Right atrium auricular region (tissue), 2 donors: ENCODE data around the gene TEX22. TPM values are rescaled to one million over a fixed set of nuclear protein-coding genes. Genes with fewer than 3 reads are reported as not detected.

Experiments
- DNase-seq: peaks from one replicate; pipeline ENCODE4 v3.0.0-alpha.2; 2019; ENCODE audit warnings: low spot score
- H3K27ac ChIP-seq, 2 donors: fragments of 200-600 bp; sonication (generic); 1 replicate in 1 of 2; 2 replicates in 1 of 2; pipeline ENCODE4 v1.5.1; 2016 to 2019
- H3K27me3 ChIP-seq, 2 donors: fragments of 200-600 bp; sonication (generic); one replicate each; pipeline versions ENCODE4 v1.5.1 to v1.6.0; 2017 to 2019
- H3K36me3 ChIP-seq: fragments of 200-600 bp; sonication (generic); one replicate; pipeline ENCODE4 v1.5.1; 2016
- H3K4me1 ChIP-seq, 2 donors: fragments of 200-600 bp; sonication (generic); one replicate each; pipeline versions ENCODE4 v1.5.1 to v1.6.0; 2017 to 2019
- H3K4me3 ChIP-seq, 2 donors: fragments of 200-600 bp; sonication (generic); 1 replicate in 1 of 2; 2 replicates in 1 of 2; pipeline ENCODE4 v1.5.1; 2017 to 2019; ENCODE audit warnings: mild to moderate bottlenecking in 1 of 2, moderate library complexity in 1 of 2
- H3K9me3 ChIP-seq, 2 donors: fragments of 200-600 bp; sonication (generic); one replicate each; pipeline ENCODE4 v1.5.1; 2019
- total RNA-seq, 2 donors: library from RNA; depleted of rRNA; stranded (reverse); fragments of >200 nt; gene quantifications; one replicate each; pipeline ENCODE4 v1.1.0, GENCODE V29; 2016
- TF ChIP-seq, protein P1 (sequence below), 2 donors: fragments of 200-600 bp; sonication (generic); IDR thresholded peaks; one replicate each; pipeline ENCODE4 v1.5.1; 2019; ENCODE audit warnings: antibody characterized with exemption in 2 of 2

The TEX22 gene
- total RNA-seq, 2 donors from 2014 or later, result 0.16 TPM; not detected in 1

DNA sequence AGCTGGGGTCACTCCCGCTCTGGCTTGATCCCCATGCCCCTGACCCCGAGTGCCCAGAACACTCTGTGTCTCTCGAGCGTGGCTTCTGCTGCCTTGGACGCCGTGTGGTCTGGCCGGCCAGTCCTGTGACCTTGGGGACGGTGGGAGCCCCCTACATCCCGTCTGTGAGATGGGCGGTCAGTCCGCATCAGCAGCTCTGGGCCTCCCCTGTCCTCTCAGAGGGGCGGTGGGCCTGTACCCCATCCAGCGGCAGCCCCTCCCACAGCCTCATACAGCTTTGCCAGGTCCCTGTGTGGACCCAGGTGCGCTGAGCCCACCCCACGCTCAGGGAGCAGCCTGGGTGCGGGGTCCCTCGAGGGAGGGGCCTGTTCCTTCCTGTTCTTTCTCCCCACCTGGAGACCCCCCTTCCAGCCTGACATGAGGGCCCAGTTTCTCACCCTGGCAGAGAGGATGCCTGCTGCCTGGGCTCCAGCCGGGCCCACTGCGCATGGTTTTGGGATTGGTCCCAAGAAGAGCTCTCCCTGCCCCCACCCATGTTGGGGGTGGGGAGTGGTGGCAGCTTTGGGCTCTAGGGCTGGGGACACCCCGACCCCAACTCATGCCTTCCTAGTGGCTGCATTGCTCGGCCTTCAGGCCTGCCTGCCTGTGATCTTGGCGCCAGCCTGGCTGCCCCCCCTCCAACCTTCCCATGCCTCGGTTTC lies 22.8 kb downstream of the TEX22 start:
- H3K4me1 ChIP-seq, result peaks cover 0 to 45% of the 10 kb centered on the region in 2 donors
- TF ChIP-seq, protein P1, sequence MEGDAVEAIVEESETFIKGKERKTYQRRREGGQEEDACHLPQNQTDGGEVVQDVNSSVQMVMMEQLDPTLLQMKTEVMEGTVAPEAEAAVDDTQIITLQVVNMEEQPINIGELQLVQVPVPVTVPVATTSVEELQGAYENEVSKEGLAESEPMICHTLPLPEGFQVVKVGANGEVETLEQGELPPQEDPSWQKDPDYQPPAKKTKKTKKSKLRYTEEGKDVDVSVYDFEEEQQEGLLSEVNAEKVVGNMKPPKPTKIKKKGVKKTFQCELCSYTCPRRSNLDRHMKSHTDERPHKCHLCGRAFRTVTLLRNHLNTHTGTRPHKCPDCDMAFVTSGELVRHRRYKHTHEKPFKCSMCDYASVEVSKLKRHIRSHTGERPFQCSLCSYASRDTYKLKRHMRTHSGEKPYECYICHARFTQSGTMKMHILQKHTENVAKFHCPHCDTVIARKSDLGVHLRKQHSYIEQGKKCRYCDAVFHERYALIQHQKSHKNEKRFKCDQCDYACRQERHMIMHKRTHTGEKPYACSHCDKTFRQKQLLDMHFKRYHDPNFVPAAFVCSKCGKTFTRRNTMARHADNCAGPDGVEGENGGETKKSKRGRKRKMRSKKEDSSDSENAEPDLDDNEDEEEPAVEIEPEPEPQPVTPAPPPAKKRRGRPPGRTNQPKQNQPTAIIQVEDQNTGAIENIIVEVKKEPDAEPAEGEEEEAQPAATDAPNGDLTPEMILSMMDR (IDR thresholded peaks at IDR 0.05), result no peak
- H3K9me3 ChIP-seq, result no peaks in the 10 kb centered on the region
- H3K4me3 ChIP-seq, result peak overlapping the region; percentile 62 to 69
- H3K27me3 ChIP-seq, result no peaks in the 10 kb centered on the region
- H3K36me3 ChIP-seq, result no peaks in the 10 kb centered on the region
- DNase-seq, result no peak
- peak overlapping the region; percentile 74 to 78 for H3K27ac ChIP-seq

DNA sequence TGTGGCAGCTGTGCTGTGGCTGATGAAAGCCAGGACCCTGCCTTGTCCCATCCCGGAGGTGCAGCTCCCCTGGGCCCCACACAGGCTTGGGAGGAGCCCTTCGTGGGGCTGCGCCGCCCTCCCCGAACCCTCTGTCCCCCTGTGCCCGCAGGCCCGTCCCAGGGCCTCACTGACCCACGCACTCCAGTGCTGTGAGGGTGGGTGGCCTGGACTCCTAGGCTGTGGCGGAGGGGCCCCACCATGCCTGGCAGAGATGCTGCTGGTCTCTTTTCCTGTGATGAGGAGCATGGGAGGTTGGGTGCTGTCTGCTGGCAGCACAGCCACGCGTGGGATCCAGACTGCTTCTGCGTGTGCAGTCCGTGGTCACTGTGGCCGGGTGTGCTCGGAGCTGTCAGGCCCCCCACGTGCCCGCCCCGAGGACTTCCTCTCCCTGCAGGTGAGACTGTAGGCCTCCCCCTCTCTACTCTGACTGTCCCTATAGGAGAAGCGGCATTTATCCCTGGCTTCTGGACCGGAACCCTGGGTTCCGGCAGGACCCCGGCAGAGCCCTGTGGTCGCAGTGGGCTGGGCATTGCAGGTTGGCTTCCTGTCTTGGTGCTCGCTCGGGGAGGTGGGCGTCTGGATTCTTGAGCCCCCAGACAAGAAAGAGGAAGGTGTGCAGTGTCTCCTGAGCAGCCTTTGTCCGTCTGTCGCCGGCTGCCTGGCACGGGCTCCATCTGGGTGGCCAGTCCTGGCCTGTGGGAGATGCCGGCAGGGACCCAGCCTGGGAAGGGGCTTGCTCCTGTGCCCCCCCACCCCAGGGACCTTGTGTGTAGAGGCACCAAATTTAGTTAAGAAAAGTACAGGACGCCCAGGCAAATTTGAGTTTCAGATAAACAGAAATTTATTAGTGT lies 23.6 kb downstream of the TEX22 start:
- peaks cover 0 to 45% of the 10 kb centered on the region in 2 donors for H3K4me1 ChIP-seq
- no peaks in the 10 kb centered on the region for H3K27me3 ChIP-seq
- DNase-seq, result no peak
- H3K4me3 ChIP-seq, result no peak overlapping the region
- peak overlapping the region; percentile 74 to 78 for H3K27ac ChIP-seq
- TF ChIP-seq, protein P1 (IDR thresholded peaks at IDR 0.05), result no peak
- H3K36me3 ChIP-seq, result no peaks in the 10 kb centered on the region
- no peaks in the 10 kb centered on the region for H3K9me3 ChIP-seq

DNA sequence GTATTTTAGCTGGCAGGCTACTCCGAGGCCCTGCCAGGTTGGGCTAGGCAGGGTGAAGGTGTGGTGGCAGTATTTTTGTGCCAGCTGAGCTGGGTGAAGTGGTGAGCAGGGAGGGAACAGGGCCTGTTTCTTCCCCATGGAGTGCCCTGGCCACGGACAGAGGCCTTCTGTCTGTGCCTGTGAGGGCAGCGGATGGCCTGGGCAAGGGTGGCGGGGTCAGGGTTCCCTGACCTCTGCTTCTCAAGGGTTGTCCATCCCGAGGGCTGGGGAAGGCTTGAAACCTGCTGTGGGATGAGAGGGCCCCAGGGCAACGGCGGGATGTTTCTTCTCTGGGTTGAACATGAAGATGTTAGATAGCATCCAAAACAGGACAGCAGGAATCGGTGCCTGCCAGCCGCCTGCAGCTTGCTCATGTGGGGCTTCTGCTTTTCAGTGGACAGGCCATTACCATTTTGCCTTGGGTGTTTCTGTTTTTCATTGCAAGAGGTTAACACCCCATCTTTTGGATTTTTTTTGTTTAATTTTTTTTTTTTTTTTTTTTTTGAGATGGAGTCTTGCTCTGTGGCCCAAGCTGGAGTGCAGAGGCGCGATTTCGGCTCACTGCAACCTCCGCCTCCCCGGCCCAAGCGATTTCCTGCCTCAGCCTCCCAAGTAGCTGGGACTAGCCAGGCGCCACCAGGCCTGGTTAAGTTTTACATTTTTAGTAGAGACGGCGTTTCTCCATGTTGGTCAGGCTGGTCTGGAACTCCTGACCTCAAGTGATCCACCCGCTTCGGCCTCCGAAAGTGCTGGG lies 24.6 kb downstream of the TEX22 start:
- H3K4me3 ChIP-seq, result no peak overlapping the region
- DNase-seq, result no peak
- no peaks in the 10 kb centered on the region for H3K9me3 ChIP-seq
- peak overlapping the region; percentile 74 to 78 for H3K27ac ChIP-seq
- peaks cover 0 to 45% of the 10 kb centered on the region in 2 donors for H3K4me1 ChIP-seq
- no peaks in the 10 kb centered on the region for H3K27me3 ChIP-seq
- no peaks in the 10 kb centered on the region for H3K36me3 ChIP-seq
- TF ChIP-seq, protein P1 (IDR thresholded peaks at IDR 0.05), result no peak

DNA sequence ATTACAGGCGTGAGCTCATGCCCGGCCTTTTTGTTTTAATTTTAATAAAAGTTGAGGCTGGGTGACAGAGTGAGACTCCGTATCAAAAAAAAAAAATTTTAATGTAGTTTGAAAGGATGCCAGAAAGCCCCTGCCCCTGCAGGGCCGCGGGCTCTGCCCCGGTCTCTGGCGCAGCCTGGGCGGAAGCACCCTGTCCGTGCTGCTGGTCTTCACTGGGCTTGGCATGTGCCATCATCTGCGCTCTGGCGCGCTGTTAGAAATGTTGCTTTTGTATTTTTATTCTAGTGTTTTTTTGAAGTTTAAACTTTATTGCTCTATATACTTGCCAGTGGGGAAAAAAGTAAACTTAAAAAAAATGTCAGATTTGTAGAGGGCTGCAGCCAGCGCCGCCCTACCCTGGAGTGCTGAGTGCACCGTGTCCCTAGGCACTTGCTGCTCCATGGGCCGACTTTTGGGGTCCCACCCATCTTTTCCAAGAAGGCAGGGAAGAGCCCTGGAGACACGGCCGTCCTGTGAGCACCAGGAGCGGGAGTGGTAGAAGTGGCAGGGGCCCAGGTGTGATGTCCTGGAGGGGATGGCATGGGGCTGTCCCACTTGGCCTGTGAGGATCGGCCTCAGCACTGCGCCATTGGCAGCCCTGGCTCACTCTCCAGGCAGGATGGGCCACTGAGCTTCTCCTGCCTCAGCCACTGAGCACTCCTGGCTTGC lies 25.3 kb downstream of the TEX22 start:
- H3K4me1 ChIP-seq, result peaks cover 0 to 42% of the 10 kb centered on the region in 2 donors
- no peak overlapping the region for H3K4me3 ChIP-seq
- no peak for DNase-seq
- H3K36me3 ChIP-seq, result no peaks in the 10 kb centered on the region
- no peaks in the 10 kb centered on the region for H3K27me3 ChIP-seq
- TF ChIP-seq, protein P1 (IDR thresholded peaks at IDR 0.05), result no peak
- H3K27ac ChIP-seq, result peak overlapping the region in 1 of 2 donors; percentile 16
- no peaks in the 10 kb centered on the region for H3K9me3 ChIP-seq

DNA sequence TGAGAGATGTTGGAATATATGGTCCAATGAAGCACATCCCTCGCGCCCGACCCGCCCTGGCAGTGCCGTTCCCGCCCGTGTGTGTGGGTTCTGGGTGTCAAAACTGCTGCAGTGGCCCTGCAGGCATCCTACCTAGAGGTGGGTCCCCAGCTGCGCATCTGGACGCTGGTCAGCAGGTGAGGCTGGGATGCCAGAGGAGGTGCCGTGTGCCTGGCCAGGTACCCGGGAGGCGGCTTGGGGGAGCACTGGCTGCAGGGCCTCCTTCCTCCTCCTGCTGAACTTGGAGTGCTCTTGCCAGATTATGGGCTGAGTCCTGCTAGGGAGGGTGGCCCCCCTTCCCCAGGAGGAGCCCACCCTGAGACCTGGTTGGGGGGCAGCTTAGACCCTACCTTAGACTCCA lies 26.5 kb downstream of the TEX22 start:
- Histone ChIP-seq H3K4me3 (no peak overlapping the region), H3K9me3 (no peaks in the 10 kb centered on the region), H3K4me1 (peaks cover 0 to 38% of the 10 kb centered on the region in 2 donors), H3K27ac (no peak overlapping the region), H3K36me3 (no peaks in the 10 kb centered on the region), H3K27me3 (no peaks in the 10 kb centered on the region)
- no peak for DNase-seq
- TF ChIP-seq, protein P1 (IDR thresholded peaks at IDR 0.05), result no peak
